HCT116 (cell line): ENCODE results near the gene RLF. TPM values are rescaled to one million over a fixed set of nuclear protein-coding genes. Genes with fewer than 3 reads are reported as not detected.

Experiments used
- ATAC-seq: fragments of 200-7000 bp; cut with Tn5 transposase; 2 replicates; pipeline ENCODE4 v1.9.1; 2020; ENCODE audit warnings: mild to moderate bottlenecking, moderate library complexity
- BruUV-seq: library from RNA; stranded (reverse); fragments of 400-500 nt; replicated peaks from 2 replicates; lab custom pipeline; 2021; lab: Mats Ljungman, UMichigan
- CTCF ChIA-PET: fragments of 300-600 bp; sonication (Branson Sonifier 250); formaldehyde crosslinking; loops from one replicate; lab custom pipeline; 2021; ENCODE audit warnings: antibody characterized with exemption; lab: Charles Lee
- POLR2A ChIA-PET: fragments of 300-600, 350-600 bp; sonication (Branson Sonifier 250); formaldehyde crosslinking; loops from one replicate; lab custom pipeline; 2021; ENCODE audit warnings: antibody characterized with exemption; lab: Charles Lee
- RAD21 ChIA-PET, 2 experiments: fragments of 300-600 bp; sonication (Branson Sonifier 250); formaldehyde crosslinking; loops; one replicate each; lab custom pipeline; 2023; ENCODE audit warnings: low total read pairs in 2 of 2; ENCODE audit not compliant: uncharacterized antibody in 2 of 2, unreplicated experiment in 2 of 2, low non-redundant PET in 1 of 2; lab: Charles Lee
- DNase-seq: peaks from one replicate; pipeline ENCODE4 v3.0.0-alpha.2; 2010; ENCODE audit warnings: low read depth, low spot score
- H2AFZ ChIP-seq: fragments of 200-600 bp; shearing (Covaris generic), sonication (generic); 2 replicates; pipeline ENCODE4 v1.6.1; 2017; ENCODE audit warnings: low read depth, mixed run types, mixed read lengths, antibody characterized with exemption, low read length; ENCODE audit not compliant: poor library complexity, severe bottlenecking
- H3K27ac ChIP-seq: 2 replicates; pipeline ENCODE4 v1.5.1; 2012; ENCODE audit warnings: low read depth, low read length
- H3K27me3 ChIP-seq: fragments of 200-600 bp; sonication (generic); 2 replicates; pipeline ENCODE4 v1.6.1; 2016; ENCODE audit warnings: mixed run types, low read length, mixed read lengths; ENCODE audit not compliant: insufficient read depth
- H3K36me3 ChIP-seq, 2 experiments: fragments of 200-500 bp in 1 of 2; fragments of 200-600 bp in 1 of 2; sonication (Bioruptor generic) in 1 of 2; sonication (generic) in 1 of 2; 2 replicates each; pipeline versions ENCODE4 v1.5.1 to v1.6.1; 2014 to 2016; ENCODE audit warnings: low read length in 2 of 2, inconsistent platforms in 1 of 2, mixed read lengths in 1 of 2, mixed run types in 1 of 2; ENCODE audit not compliant: insufficient read depth in 2 of 2, control insufficient read depth in 1 of 2
- H3K4me1 ChIP-seq, 2 experiments: fragments of 200-600 bp in 1 of 2; sonication (generic) in 1 of 2; 2 replicates each; pipeline versions ENCODE4 v1.5.1 to v1.6.1; 2012 to 2017; ENCODE audit warnings: low read length in 2 of 2, inconsistent platforms in 1 of 2, mild to moderate bottlenecking in 1 of 2, mixed read lengths in 1 of 2, mixed run types in 1 of 2, moderate library complexity in 1 of 2; ENCODE audit not compliant: insufficient read depth in 2 of 2, control insufficient read depth in 1 of 2
- H3K4me2 ChIP-seq: fragments of 200-600 bp; sonication (generic); 2 replicates; pipeline ENCODE4 v1.6.1; 2017; ENCODE audit warnings: mixed run types, low read length, mixed read lengths
- H3K4me3 ChIP-seq, 2 experiments: fragments of 200-600 bp in 1 of 2; sonication (generic) in 1 of 2; replicated peaks in 1 of 2; 2 replicates each; pipeline ENCODE4 v1.5.1; 2011 to 2016; ENCODE audit warnings: low read length in 2 of 2, control low read depth in 1 of 2, low read depth in 1 of 2, mild to moderate bottlenecking in 1 of 2, mixed read lengths in 1 of 2, mixed run types in 1 of 2
- H3K79me2 ChIP-seq: fragments of 200-600 bp; sonication (generic); 2 replicates; pipeline ENCODE4 v1.6.1; 2017; ENCODE audit warnings: mild to moderate bottlenecking, mixed run types, low read length, moderate library complexity, mixed read lengths; ENCODE audit not compliant: insufficient read depth
- H3K9ac ChIP-seq: fragments of 200-600 bp; sonication (generic); 2 replicates; pipeline ENCODE4 v1.6.1; 2016; ENCODE audit warnings: low read length, mixed read lengths
- H3K9me2 ChIP-seq: fragments of 200-600 bp; sonication (generic), shearing (Covaris generic); 2 replicates; pipeline ENCODE4 v1.6.1; 2017; ENCODE audit warnings: mixed run types, mild to moderate bottlenecking, moderate library complexity; ENCODE audit not compliant: insufficient read depth
- H3K9me3 ChIP-seq, 2 experiments: fragments of 200-500 bp in 1 of 2; fragments of 200-600 bp in 1 of 2; sonication (Bioruptor generic) in 1 of 2; sonication (generic) in 1 of 2; 2 replicates each; pipeline ENCODE4 v1.6.1; 2014 to 2017; ENCODE audit warnings: low read length in 2 of 2, mixed read lengths in 2 of 2, inconsistent platforms in 1 of 2, low read depth in 1 of 2, mild to moderate bottlenecking in 1 of 2, mixed run types in 1 of 2, moderate library complexity in 1 of 2; ENCODE audit not compliant: control insufficient read depth in 1 of 2, insufficient read depth in 1 of 2
- H4K20me1 ChIP-seq: fragments of 200-600 bp; sonication (generic), shearing (Covaris generic); 2 replicates; pipeline ENCODE4 v1.6.1; 2017; ENCODE audit warnings: mixed run types, mild to moderate bottlenecking, moderate library complexity; ENCODE audit not compliant: insufficient read depth
- CBX3 ChIP-seq: IDR thresholded peaks from 2 replicates; pipeline ENCODE4 v1.6.1; 2012; ENCODE audit warnings: low read depth
- EGR1 ChIP-seq: IDR thresholded peaks from 2 replicates; pipeline ENCODE4 v1.6.1; 2012; ENCODE audit warnings: low read depth
- ELF1 ChIP-seq: IDR thresholded peaks from 2 replicates; pipeline ENCODE4 v1.6.1; 2012; ENCODE audit warnings: low read depth, borderline replicate concordance
- EZH2phosphoT487 ChIP-seq: fragments of 200-600 bp; IDR thresholded peaks from 2 replicates; pipeline ENCODE4 v1.6.1; 2018; ENCODE audit warnings: antibody characterized with exemption, borderline replicate concordance
- FOSL1 ChIP-seq: IDR thresholded peaks from 2 replicates; pipeline ENCODE4 v1.6.1; 2012; ENCODE audit warnings: low read depth
- JUND ChIP-seq: IDR thresholded peaks from 2 replicates; pipeline ENCODE4 v1.6.1; 2012
- POLR2AphosphoS5 ChIP-seq: IDR thresholded peaks from 2 replicates; pipeline ENCODE4 v1.6.1; 2011; ENCODE audit warnings: mild to moderate bottlenecking, low read depth, low read length, moderate library complexity
- RAD21 ChIP-seq: IDR thresholded peaks from 2 replicates; pipeline ENCODE4 v1.6.1; 2012; ENCODE audit warnings: low read depth, mild to moderate bottlenecking
- SRF ChIP-seq: IDR thresholded peaks from 2 replicates; pipeline ENCODE4 v1.6.1; 2012; ENCODE audit warnings: low read depth
- TCF7L2 ChIP-seq: IDR thresholded peaks from 2 replicates; pipeline ENCODE4 v1.7.0; 2011; ENCODE audit warnings: borderline replicate concordance, inconsistent platforms; ENCODE audit not compliant: insufficient read depth, insufficient read length; ENCODE audit errors: extremely low read depth
- YY1 ChIP-seq: IDR thresholded peaks from 2 replicates; pipeline ENCODE4 v1.6.1; 2011; ENCODE audit warnings: low read length, low read depth, moderate library complexity, mild to moderate bottlenecking; ENCODE audit not compliant: insufficient replicate concordance; ENCODE audit errors: extremely low read depth
- ZBTB33 ChIP-seq: IDR thresholded peaks from 2 replicates; pipeline ENCODE4 v1.6.1; 2011; ENCODE audit warnings: mild to moderate bottlenecking, low read length, moderate library complexity; ENCODE audit not compliant: insufficient replicate concordance; ENCODE audit errors: extremely low read depth
- ZNF274 ChIP-seq: fragments of 200-500 bp; sonication (Bioruptor generic); IDR thresholded peaks from 2 replicates; pipeline ENCODE4 v1.6.1; 2014; ENCODE audit warnings: mild to moderate bottlenecking, low read depth, low read length, inconsistent platforms
- intact Hi-C: fragments of 100-400 bp; cut with micrococcal nuclease; formaldehyde crosslinking; loops from 2 replicates; pipeline ENCODE4 v1.10.0; 2022
- total RNA-seq: library from RNA; stranded (reverse); gene quantifications from one replicate; pipeline ENCODE4 v1.2.1, GENCODE V29; 2021; ENCODE audit not compliant: unreplicated experiment

The RLF gene
- total RNA-seq, 1 experiment from 2014 or later, result 20.5 TPM

GRCh38 chr1:40114400-40114799 lies 46.8 kb upstream of the RLF start:
- no peak overlapping the region for H2AFZ ChIP-seq
- H3K4me1 ChIP-seq, result no peaks in the 10 kb centered on the region
- no peak for ATAC-seq
- no peak overlapping the region for H3K4me3 ChIP-seq
- no peaks in the 10 kb centered on the region for H3K79me2 ChIP-seq
- intact Hi-C loops, result no loop called here
- no peaks in the 10 kb centered on the region for H3K36me3 ChIP-seq
- CTCF ChIA-PET, result no interaction called here
- POLR2A ChIA-PET, result no interaction called here
- H3K27ac ChIP-seq, result no peak overlapping the region
- H3K4me2 ChIP-seq, result no peak overlapping the region
- RAD21 ChIA-PET, result no interaction called here
- no peak overlapping the region for H3K9ac ChIP-seq
- TF ChIP-seq POLR2AphosphoS5 (no peak), EGR1 (no peak), SRF (no peak), RAD21 (no peak)
- no peak for DNase-seq
- BruUV-seq, result no TSS peak
- no peaks in the 10 kb centered on the region for H4K20me1 ChIP-seq
- H3K27me3 ChIP-seq, result no peaks in the 10 kb centered on the region
- no peaks in the 10 kb centered on the region for H3K9me2 ChIP-seq
- no peaks in the 10 kb centered on the region for H3K9me3 ChIP-seq

GRCh38 chr1:40120128-40120527 lies 41.1 kb upstream of the RLF start:
- peaks cover 3 to 5% of the 10 kb centered on the region in 2 experiments; a peak in 2 of 4 replicates for H3K4me1 ChIP-seq
- no peaks in the 10 kb centered on the region for H4K20me1 ChIP-seq
- no peak overlapping the region for H2AFZ ChIP-seq
- no peak overlapping the region for H3K4me2 ChIP-seq
- H3K9ac ChIP-seq, result no peak overlapping the region
- no peaks in the 10 kb centered on the region for H3K79me2 ChIP-seq
- CTCF ChIA-PET, result interaction anchor here (1.1 kb wide), 1 partner anchor 24 kb away, joined by 3 read pairs; no protein-coding TSS in a partner anchor
- no TSS peak for BruUV-seq
- H3K4me3 ChIP-seq, result no peak overlapping the region
- H3K9me3 ChIP-seq, result no peaks in the 10 kb centered on the region
- no peak overlapping the region for H3K27ac ChIP-seq
- DNase-seq (no peak), ATAC-seq (no peak)
- POLR2A ChIA-PET, result no interaction called here
- no peaks in the 10 kb centered on the region for H3K36me3 ChIP-seq
- RAD21 ChIA-PET, result no interaction called here
- H3K27me3 ChIP-seq, result no peaks in the 10 kb centered on the region
- intact Hi-C loops, result no loop called here
- H3K9me2 ChIP-seq, result no peaks in the 10 kb centered on the region
- no peak for TF ChIP-seq ZNF274
- no peak for TF ChIP-seq SRF
- no peak for TF ChIP-seq EZH2phosphoT487
- TF ChIP-seq ZBTB33, result no peak
- no peak for TF ChIP-seq ELF1
- TF ChIP-seq JUND, result no peak
- TF ChIP-seq RAD21, result no peak
- no peak for TF ChIP-seq YY1
- TF ChIP-seq CBX3, result no peak
- no peak for TF ChIP-seq TCF7L2
- TF ChIP-seq FOSL1, result no peak
